Measurements from ENCODE around the gene LIMD2.
A peak's percentile ranks its signal among the peaks of the same experiment; 100 is the strongest.

The LIMD2 gene

GRCh38 chr17:63665527-63666214 is 34.3 kb downstream of the LIMD2 start:
- no peak for TF ChIP-seq ZBTB48 (tag by site-specific recombination; IDR thresholded peaks at IDR 0.05)
- TF ChIP-seq PRDM10 (tag by site-specific recombination; IDR thresholded peaks at IDR 0.05): 0 out of 2 replicates have a peak, but pooled peaks have one; percentile 26
- no peak for TF ChIP-seq REST (tag by site-specific recombination; IDR thresholded peaks at IDR 0.05)
- no peak for TF ChIP-seq ELK4 (IDR thresholded peaks at IDR 0.05; ENCODE audit: borderline replicate concordance, low read depth, low read length)
- TF ChIP-seq GLIS1 (tag by site-specific recombination; IDR thresholded peaks at IDR 0.05): no peak
- TF ChIP-seq ZNF302 (tag by site-specific recombination; IDR thresholded peaks at IDR 0.05; ENCODE audit: low read depth): no peak
- TF ChIP-seq ZNF175 (tag by site-specific recombination; IDR thresholded peaks at IDR 0.05): no peak
- ChIA-PET POLR2A (interaction anchor here (0.6 kb wide), 1 partner anchor 44 kb away, joined by 4 read pairs; the partner anchor contains the start of gene MAP3K3), CTCF (interaction anchor here (1.2 to 2.6 kb wide), 2 partner anchors 10 to 54 kb away, joined by 5 to 6 read pairs; no protein-coding TSS in a partner anchor)
- Histone ChIP-seq H3K27ac (ENCODE audit: extremely low read depth, low read depth, low read length) (no peak overlapping the region), H3K9me3 (ENCODE audit: control insufficient read depth, insufficient read depth, low read depth, low read length) (no peaks in the 10 kb centered on the region), H3K4me1 (ENCODE audit: control insufficient read depth, insufficient read depth, low read length) (no peaks in the 10 kb centered on the region), H3K36me3 (ENCODE audit: control insufficient read depth in 2 of 2, insufficient read depth in 1 of 2, low read length in 2 of 2) (peaks cover 49 to 70% of the 10 kb centered on the region in 2 experiments), H3K4me3 (ENCODE audit: low read depth, low read length) (no peak overlapping the region)

DNA sequence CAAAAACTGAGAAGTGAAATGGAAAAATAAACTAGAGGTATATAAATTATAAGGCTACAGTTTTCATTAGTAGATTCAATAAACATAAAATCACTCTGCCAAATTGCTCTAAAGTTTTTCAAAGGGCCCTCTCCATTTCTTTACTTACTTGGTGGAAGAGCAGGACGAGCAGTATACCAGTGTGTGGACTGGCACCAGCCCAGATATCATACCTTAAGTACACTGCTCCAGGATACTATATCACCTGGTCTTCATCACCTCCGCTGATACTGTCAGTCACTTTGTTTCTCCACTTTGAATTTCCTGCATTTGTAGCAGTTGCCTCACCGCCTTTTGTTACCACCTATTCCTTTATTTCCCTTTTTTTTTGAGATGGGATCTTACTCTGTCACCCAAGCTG is 40.1 kb downstream of the LIMD2 start:
- Histone ChIP-seq H3K4me1 (ENCODE audit: control insufficient read depth, insufficient read depth, low read length) (no peaks in the 10 kb centered on the region), H3K36me3 (ENCODE audit: control insufficient read depth in 2 of 2, insufficient read depth in 1 of 2, low read length in 2 of 2) (peaks cover 36 to 60% of the 10 kb centered on the region in 2 experiments), H3K27ac (ENCODE audit: extremely low read depth, low read depth, low read length) (no peak overlapping the region), H3K9me3 (ENCODE audit: control insufficient read depth, insufficient read depth, low read depth, low read length) (no peaks in the 10 kb centered on the region), H3K4me3 (ENCODE audit: low read depth, low read length) (no peak overlapping the region)
- POLR2A ChIA-PET: no interaction called here
- CTCF ChIA-PET: no interaction called here
- no peak for TF ChIP-seq ZNF248 (tag by site-specific recombination; IDR thresholded peaks at IDR 0.05)
- TF ChIP-seq KLF16 (tag by site-specific recombination; IDR thresholded peaks at IDR 0.05): no peak
- no peak for TF ChIP-seq ZNF530 (tag by site-specific recombination; IDR thresholded peaks at IDR 0.05; ENCODE audit: low read depth)
- TF ChIP-seq, protein P1, sequence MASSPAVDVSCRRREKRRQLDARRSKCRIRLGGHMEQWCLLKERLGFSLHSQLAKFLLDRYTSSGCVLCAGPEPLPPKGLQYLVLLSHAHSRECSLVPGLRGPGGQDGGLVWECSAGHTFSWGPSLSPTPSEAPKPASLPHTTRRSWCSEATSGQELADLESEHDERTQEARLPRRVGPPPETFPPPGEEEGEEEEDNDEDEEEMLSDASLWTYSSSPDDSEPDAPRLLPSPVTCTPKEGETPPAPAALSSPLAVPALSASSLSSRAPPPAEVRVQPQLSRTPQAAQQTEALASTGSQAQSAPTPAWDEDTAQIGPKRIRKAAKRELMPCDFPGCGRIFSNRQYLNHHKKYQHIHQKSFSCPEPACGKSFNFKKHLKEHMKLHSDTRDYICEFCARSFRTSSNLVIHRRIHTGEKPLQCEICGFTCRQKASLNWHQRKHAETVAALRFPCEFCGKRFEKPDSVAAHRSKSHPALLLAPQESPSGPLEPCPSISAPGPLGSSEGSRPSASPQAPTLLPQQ (tag by site-specific recombination; IDR thresholded peaks at IDR 0.05): no peak
- TF ChIP-seq, protein P2, sequence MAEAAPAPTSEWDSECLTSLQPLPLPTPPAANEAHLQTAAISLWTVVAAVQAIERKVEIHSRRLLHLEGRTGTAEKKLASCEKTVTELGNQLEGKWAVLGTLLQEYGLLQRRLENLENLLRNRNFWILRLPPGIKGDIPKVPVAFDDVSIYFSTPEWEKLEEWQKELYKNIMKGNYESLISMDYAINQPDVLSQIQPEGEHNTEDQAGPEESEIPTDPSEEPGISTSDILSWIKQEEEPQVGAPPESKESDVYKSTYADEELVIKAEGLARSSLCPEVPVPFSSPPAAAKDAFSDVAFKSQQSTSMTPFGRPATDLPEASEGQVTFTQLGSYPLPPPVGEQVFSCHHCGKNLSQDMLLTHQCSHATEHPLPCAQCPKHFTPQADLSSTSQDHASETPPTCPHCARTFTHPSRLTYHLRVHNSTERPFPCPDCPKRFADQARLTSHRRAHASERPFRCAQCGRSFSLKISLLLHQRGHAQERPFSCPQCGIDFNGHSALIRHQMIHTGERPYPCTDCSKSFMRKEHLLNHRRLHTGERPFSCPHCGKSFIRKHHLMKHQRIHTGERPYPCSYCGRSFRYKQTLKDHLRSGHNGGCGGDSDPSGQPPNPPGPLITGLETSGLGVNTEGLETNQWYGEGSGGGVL (tag by site-specific recombination; IDR thresholded peaks at IDR 0.05): no peak
- no peak for TF ChIP-seq SP2 (tag by site-specific recombination; IDR thresholded peaks at IDR 0.05)
- TF ChIP-seq ZSCAN18 (tag by site-specific recombination; IDR thresholded peaks at IDR 0.05): no peak
- no peak for TF ChIP-seq ZNF114 (tag by site-specific recombination; IDR thresholded peaks at IDR 0.05)
- no peak for TF ChIP-seq ZNF239 (tag by site-specific recombination; IDR thresholded peaks at IDR 0.05)
- no peak for TF ChIP-seq ZNF404 (tag by site-specific recombination; IDR thresholded peaks at IDR 0.05)
- no peak for TF ChIP-seq SETDB1 (IDR thresholded peaks at IDR 0.05; ENCODE audit: insufficient read length, low read length)
- TF ChIP-seq ZNF664 (tag by site-specific recombination; IDR thresholded peaks at IDR 0.05): no peak
- no peak for TF ChIP-seq ZNF157 (tag by site-specific recombination; IDR thresholded peaks at IDR 0.05)
- TF ChIP-seq IKZF3 (tag by site-specific recombination; IDR thresholded peaks at IDR 0.05): no peak
